H9 (cell line): ENCODE results near the gene LYSMD2. TPM values are rescaled to one million over a fixed set of nuclear protein-coding genes. Genes with fewer than 3 reads are reported as not detected.

Experiments
- DNase-seq: peaks from one replicate; pipeline ENCODE4 v3.0.0-alpha.2; 2017
- H2AFZ ChIP-seq: one replicate; pipeline ENCODE4 v1.6.1; 2013; ENCODE audit warnings: mild to moderate bottlenecking, low read length, control low read depth, moderate library complexity
- H2AK5ac ChIP-seq: 2 replicates; pipeline ENCODE4 v1.6.1; 2013; ENCODE audit warnings: low read length, control low read depth, mixed read lengths; ENCODE audit not compliant: insufficient read length
- H2BK120ac ChIP-seq: one replicate; pipeline ENCODE4 v1.6.1; 2013; ENCODE audit warnings: low read depth, mild to moderate bottlenecking, low read length, control low read depth, inconsistent platforms; ENCODE audit not compliant: poor library complexity, severe bottlenecking
- H2BK12ac ChIP-seq: 2 replicates; pipeline ENCODE4 v1.6.1; 2013; ENCODE audit warnings: low read length, control low read depth, mixed read lengths, low read depth; ENCODE audit not compliant: insufficient read length
- H2BK15ac ChIP-seq: 2 replicates; pipeline ENCODE4 v1.6.1; 2013; ENCODE audit warnings: low read depth, low read length, control low read depth
- H2BK20ac ChIP-seq: one replicate; pipeline ENCODE4 v1.6.1; 2013; ENCODE audit warnings: low read depth, mild to moderate bottlenecking, low read length, control low read depth, inconsistent platforms; ENCODE audit not compliant: poor library complexity, severe bottlenecking
- H2BK5ac ChIP-seq: 2 replicates; pipeline ENCODE4 v1.6.1; 2013; ENCODE audit warnings: low read length, control low read depth, mixed read lengths; ENCODE audit not compliant: insufficient read length
- H3K14ac ChIP-seq: 2 replicates; pipeline ENCODE4 v1.6.1; 2013; ENCODE audit warnings: low read length, control low read depth; ENCODE audit not compliant: insufficient read depth
- H3K18ac ChIP-seq: 2 replicates; pipeline ENCODE4 v1.6.1; 2013; ENCODE audit warnings: low read depth, mild to moderate bottlenecking, mixed read lengths, low read length, control low read depth; ENCODE audit not compliant: insufficient read length
- H3K23ac ChIP-seq: 2 replicates; pipeline ENCODE4 v1.6.1; 2013; ENCODE audit warnings: low read length, control low read depth, mixed read lengths, low read depth; ENCODE audit not compliant: insufficient read length
- H3K23me2 ChIP-seq: 2 replicates; pipeline ENCODE4 v1.6.1; 2013; ENCODE audit warnings: low read depth, mild to moderate bottlenecking, mixed read lengths, low read length, control low read depth; ENCODE audit not compliant: insufficient read length, poor library complexity, severe bottlenecking
- H3K27ac ChIP-seq: 2 replicates; pipeline ENCODE4 v1.5.1; 2013; ENCODE audit warnings: low read length, control low read depth, mixed read lengths, low read depth; ENCODE audit not compliant: insufficient read length
- H3K27me3 ChIP-seq: 2 replicates; pipeline ENCODE4 v1.6.1; 2013; ENCODE audit warnings: low read length, control low read depth, inconsistent platforms; ENCODE audit not compliant: insufficient read depth
- H3K4ac ChIP-seq: 2 replicates; pipeline ENCODE4 v1.6.1; 2013; ENCODE audit warnings: low read depth, mild to moderate bottlenecking, control low read depth, inconsistent platforms, low read length, moderate library complexity
- H3K4me1 ChIP-seq: 2 replicates; pipeline ENCODE4 v1.6.1; 2013; ENCODE audit warnings: low read length, control low read depth, inconsistent platforms; ENCODE audit not compliant: insufficient read depth
- H3K4me2 ChIP-seq: 2 replicates; pipeline ENCODE4 v1.6.1; 2013; ENCODE audit warnings: low read length, control low read depth, mixed read lengths; ENCODE audit not compliant: insufficient read length, insufficient read depth
- H3K56ac ChIP-seq: 2 replicates; pipeline ENCODE4 v1.6.1; 2013; ENCODE audit warnings: low read depth, mild to moderate bottlenecking, mixed read lengths, low read length, control low read depth; ENCODE audit not compliant: insufficient read length
- H3K79me1 ChIP-seq: 2 replicates; pipeline ENCODE4 v1.6.1; 2013; ENCODE audit warnings: low read depth, mild to moderate bottlenecking, moderate library complexity, low read length, control low read depth, inconsistent platforms; ENCODE audit not compliant: insufficient read depth, poor library complexity, severe bottlenecking
- H3K79me2 ChIP-seq: 2 replicates; pipeline ENCODE4 v1.6.1; 2013; ENCODE audit warnings: low read length, control low read depth, inconsistent platforms; ENCODE audit not compliant: insufficient read depth
- H3K9ac ChIP-seq: 2 replicates; pipeline ENCODE4 v1.6.1; 2013; ENCODE audit warnings: low read length, control low read depth, mixed read lengths; ENCODE audit not compliant: insufficient read length; ENCODE audit errors: extremely low read depth
- H3K9me3 ChIP-seq: one replicate; pipeline ENCODE4 v1.6.1; 2013; ENCODE audit warnings: low read depth, low read length, inconsistent platforms; ENCODE audit not compliant: control insufficient read depth
- H3T11ph ChIP-seq: one replicate; pipeline ENCODE4 v1.6.1; 2013; ENCODE audit warnings: mild to moderate bottlenecking, low read length, control low read depth, inconsistent platforms
- H4K20me1 ChIP-seq: one replicate; pipeline ENCODE4 v1.6.1; 2013; ENCODE audit not compliant: control insufficient read depth, insufficient read length, insufficient read depth
- H4K5ac ChIP-seq: 2 replicates; pipeline ENCODE4 v1.6.1; 2013; ENCODE audit warnings: low read depth, mild to moderate bottlenecking, mixed read lengths, low read length, control low read depth; ENCODE audit not compliant: insufficient read length
- H4K8ac ChIP-seq: replicated peaks from 2 replicates; pipeline ENCODE4 v1.6.1; 2013; ENCODE audit warnings: low read length, control low read depth, mixed read lengths, low read depth; ENCODE audit not compliant: insufficient read length
- H4K91ac ChIP-seq: 2 replicates; pipeline ENCODE4 v1.6.1; 2013; ENCODE audit warnings: low read depth, mild to moderate bottlenecking, moderate library complexity, mixed read lengths, low read length, control low read depth; ENCODE audit not compliant: insufficient read length
- H3K27ac Mint-ChIP-seq, 3 experiments: 2 replicates in 2 of 3; 3 replicates in 1 of 3; pipeline ENCODE4 v1.8.0; 2020 to 2021; ENCODE audit warnings: mixed read lengths in 3 of 3, mild to moderate bottlenecking in 1 of 3, moderate library complexity in 1 of 3
- H3K27me3 Mint-ChIP-seq: 2 replicates; pipeline ENCODE4 v1.8.0; 2021; ENCODE audit warnings: low read depth, mild to moderate bottlenecking, moderate library complexity, mixed read lengths
- H3K36me3 Mint-ChIP-seq, 3 experiments: 2 replicates in 2 of 3; 3 replicates in 1 of 3; pipeline ENCODE4 v1.8.0; 2020 to 2021; ENCODE audit warnings: low read depth in 3 of 3, mixed read lengths in 3 of 3; ENCODE audit not compliant: insufficient read depth in 1 of 3
- H3K4me1 Mint-ChIP-seq, 2 experiments: 2 replicates each; pipeline ENCODE4 v1.8.0; 2020; ENCODE audit warnings: mixed read lengths in 2 of 2
- H3K4me3 Mint-ChIP-seq, 2 experiments: 2 replicates in 1 of 2; 3 replicates in 1 of 2; pipeline ENCODE4 v1.8.0; 2020 to 2021; ENCODE audit warnings: mild to moderate bottlenecking in 2 of 2, mixed read lengths in 2 of 2, moderate library complexity in 1 of 2
- H3K9me3 Mint-ChIP-seq, 2 experiments: 2 replicates in 1 of 2; 3 replicates in 1 of 2; pipeline ENCODE4 v1.8.0; 2020; ENCODE audit warnings: mild to moderate bottlenecking in 2 of 2, mixed read lengths in 2 of 2, moderate library complexity in 1 of 2
- WGBS: extraction: QIAGEN DNeasy Blood & Tissue Kit; methylation state at CpG from one replicate; pipeline ENCODE4 v1.1.7; 2013; ENCODE audit warnings: missing lambda C conversion rate, low lambda C conversion rate, mixed read lengths; ENCODE audit not compliant: insufficient read length; ENCODE audit errors: extremely low coverage; 5-methylcytosine and 5-hydroxymethylcytosine counted together
- total RNA-seq: library from RNA; stranded (reverse); gene quantifications from 2 replicates; pipeline ENCODE4 v1.2.1, GENCODE V29; 2021
- TF ChIP-seq, protein P1 (sequence below): fragments of 200-600 bp; sonication (generic); conservative IDR thresholded peaks from 3 replicates; pipeline ENCODE4 v1.8.0; 2021; ENCODE audit warnings: antibody characterized with exemption, mild to moderate bottlenecking

LYSMD2 gene
- total RNA-seq, 1 experiment from 2014 or later, result 3.9 TPM

DNA sequence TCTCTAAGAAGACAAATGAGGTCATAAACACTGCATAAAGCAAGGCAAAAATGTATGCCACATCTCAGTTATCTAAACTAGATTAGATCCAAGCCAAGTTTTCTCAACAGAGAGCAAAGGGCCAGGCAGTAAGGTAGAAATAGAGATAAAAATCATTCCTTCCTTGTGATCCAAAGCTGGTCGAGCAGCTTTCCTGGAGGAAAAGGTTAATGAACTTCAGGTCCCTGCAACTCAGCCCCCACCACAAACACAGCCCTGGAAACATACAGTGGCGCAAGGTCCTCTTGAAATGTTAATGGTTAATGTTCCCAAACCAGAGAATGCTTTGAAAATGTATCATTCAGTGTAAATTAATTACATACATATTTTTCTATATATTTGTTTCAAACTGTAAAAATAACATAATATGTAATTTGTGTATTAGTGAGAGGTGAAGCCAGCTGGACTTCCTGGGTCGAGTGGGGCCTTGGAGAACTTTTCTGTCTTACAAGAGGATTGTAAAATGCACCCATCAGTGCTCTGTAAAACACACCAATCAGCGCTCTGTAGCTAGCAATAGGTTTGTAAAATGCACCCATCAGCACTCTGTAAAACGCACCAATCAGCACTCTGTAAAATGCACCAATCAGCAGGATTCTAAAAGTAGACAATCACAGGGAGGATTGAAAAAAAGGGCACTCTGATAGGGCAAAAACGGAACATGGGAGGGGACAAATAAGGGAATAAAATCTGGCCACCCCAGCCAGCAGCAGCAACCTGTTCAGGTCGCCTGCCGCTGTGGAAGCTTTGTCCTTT, 17.1 kb downstream of the LYSMD2 start:
- Histone ChIP-seq H4K91ac (no peak overlapping the region), H2BK12ac (no peak overlapping the region), H3K9me3 (no peaks in the 10 kb centered on the region), H4K20me1 (no peaks in the 10 kb centered on the region), H4K5ac (no peak overlapping the region), H3K23me2 (no peaks in the 10 kb centered on the region), H3K18ac (no peak overlapping the region), H3K56ac (no peak overlapping the region), H2BK5ac (no peak overlapping the region), H2AK5ac (no peak overlapping the region), H3K14ac (no peak overlapping the region), H3K4me1 (no peaks in the 10 kb centered on the region), H2AFZ (no peak overlapping the region), H3K9ac (no peak overlapping the region), H3T11ph (no peak overlapping the region), H3K27me3 (no peaks in the 10 kb centered on the region), H3K23ac (no peak overlapping the region), H4K8ac (no peak overlapping the region), H2BK20ac (no peak overlapping the region), H2BK15ac (no peak overlapping the region), H3K27ac (no peak overlapping the region), H2BK120ac (no peak overlapping the region), H3K79me2 (no peaks in the 10 kb centered on the region), H3K4ac (no peak overlapping the region), H3K4me2 (no peak overlapping the region), H3K79me1 (no peaks in the 10 kb centered on the region)
- Mint-ChIP-seq H3K4me1 (peaks cover 8 to 11% of the 10 kb centered on the region in 2 experiments), H3K36me3 (peaks cover 0 to 12% (median 2%) of the 10 kb centered on the region in 3 experiments; a peak in 4 of 7 replicates), H3K4me3 (no peak overlapping the region; a peak in 1 of 5 replicates), H3K27me3 (no peaks in the 10 kb centered on the region), H3K27ac (no peak overlapping the region), H3K9me3 (no peaks in the 10 kb centered on the region)
- TF ChIP-seq, protein P1, sequence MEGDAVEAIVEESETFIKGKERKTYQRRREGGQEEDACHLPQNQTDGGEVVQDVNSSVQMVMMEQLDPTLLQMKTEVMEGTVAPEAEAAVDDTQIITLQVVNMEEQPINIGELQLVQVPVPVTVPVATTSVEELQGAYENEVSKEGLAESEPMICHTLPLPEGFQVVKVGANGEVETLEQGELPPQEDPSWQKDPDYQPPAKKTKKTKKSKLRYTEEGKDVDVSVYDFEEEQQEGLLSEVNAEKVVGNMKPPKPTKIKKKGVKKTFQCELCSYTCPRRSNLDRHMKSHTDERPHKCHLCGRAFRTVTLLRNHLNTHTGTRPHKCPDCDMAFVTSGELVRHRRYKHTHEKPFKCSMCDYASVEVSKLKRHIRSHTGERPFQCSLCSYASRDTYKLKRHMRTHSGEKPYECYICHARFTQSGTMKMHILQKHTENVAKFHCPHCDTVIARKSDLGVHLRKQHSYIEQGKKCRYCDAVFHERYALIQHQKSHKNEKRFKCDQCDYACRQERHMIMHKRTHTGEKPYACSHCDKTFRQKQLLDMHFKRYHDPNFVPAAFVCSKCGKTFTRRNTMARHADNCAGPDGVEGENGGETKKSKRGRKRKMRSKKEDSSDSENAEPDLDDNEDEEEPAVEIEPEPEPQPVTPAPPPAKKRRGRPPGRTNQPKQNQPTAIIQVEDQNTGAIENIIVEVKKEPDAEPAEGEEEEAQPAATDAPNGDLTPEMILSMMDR, result no peak
- WGBS, result no CpG with 5 or more reads among the region's 8 CpGs
- DNase-seq, result no peak
